Astrocyte (in vitro differentiated cells and primary cell): Measurements from ENCODE around the gene MTO1. TPM values are rescaled to one million over a fixed set of nuclear protein-coding genes. Genes with fewer than 3 reads are reported as not detected.
A peak's percentile ranks its signal among the peaks of the same experiment; 100 is the strongest.

Experiments used
- DNase-seq: peaks from one replicate; pipeline ENCODE4 v3.0.0-alpha.2; 2010; ENCODE audit warnings: low read depth
- FAIRE-seq: peaks from 2 replicates; lab custom pipeline; 2011; peaks lifted over from hg19 to GRCh38; lab: Jason Lieb, UNC
- H2AFZ ChIP-seq: 2 replicates; pipeline ENCODE4 v1.6.0; 2012; ENCODE audit warnings: low read depth, low read length, inconsistent platforms
- H3K27ac ChIP-seq: 2 replicates; pipeline ENCODE4 v1.5.1; 2011; ENCODE audit warnings: low read depth, low read length, inconsistent platforms
- H3K27me3 ChIP-seq: 2 replicates; pipeline ENCODE4 v1.6.0; 2011; ENCODE audit warnings: low read length, inconsistent platforms; ENCODE audit not compliant: insufficient read depth
- H3K36me3 ChIP-seq: 2 replicates; pipeline ENCODE4 v1.5.1; 2011; ENCODE audit warnings: low read length, inconsistent platforms; ENCODE audit not compliant: insufficient read depth
- H3K4me1 ChIP-seq: 2 replicates; pipeline ENCODE4 v1.5.1; 2011; ENCODE audit warnings: low read length, inconsistent platforms; ENCODE audit not compliant: insufficient read depth
- H3K4me2 ChIP-seq: 2 replicates; pipeline ENCODE4 v1.6.0; 2012; ENCODE audit warnings: low read length, inconsistent platforms
- H3K4me3 ChIP-seq: 2 replicates; pipeline ENCODE4 v1.5.1; 2011; ENCODE audit warnings: low read depth, mild to moderate bottlenecking, low read length, inconsistent platforms; ENCODE audit not compliant: insufficient read depth
- H3K79me2 ChIP-seq: 2 replicates; pipeline ENCODE4 v1.6.0; 2012; ENCODE audit warnings: mild to moderate bottlenecking, low read length, inconsistent platforms; ENCODE audit not compliant: insufficient read depth
- H3K9ac ChIP-seq: 2 replicates; pipeline ENCODE4 v1.6.0; 2012; ENCODE audit warnings: mild to moderate bottlenecking, low read length, inconsistent platforms
- H3K9me3 ChIP-seq: 2 replicates; pipeline ENCODE4 v1.5.1; 2012; ENCODE audit warnings: low read depth, mild to moderate bottlenecking, low read length, inconsistent platforms; ENCODE audit not compliant: insufficient read depth
- H4K20me1 ChIP-seq: 2 replicates; pipeline ENCODE4 v1.6.0; 2012; ENCODE audit warnings: low read length, inconsistent platforms; ENCODE audit not compliant: insufficient read depth
- H3K27ac Mint-ChIP-seq: one replicate; pipeline ENCODE4 v1.8.0; 2021; ENCODE audit warnings: mild to moderate bottlenecking, mixed read lengths; ENCODE audit not compliant: unreplicated experiment
- H3K27me3 Mint-ChIP-seq: one replicate; pipeline ENCODE4 v1.8.0; 2021; ENCODE audit warnings: low read depth, mixed read lengths; ENCODE audit not compliant: unreplicated experiment
- H3K36me3 Mint-ChIP-seq: one replicate; pipeline ENCODE4 v1.8.0; 2021; ENCODE audit warnings: low read depth, mixed read lengths; ENCODE audit not compliant: unreplicated experiment
- H3K4me1 Mint-ChIP-seq: one replicate; pipeline ENCODE4 v1.8.0; 2021; ENCODE audit warnings: low read depth, mixed read lengths; ENCODE audit not compliant: unreplicated experiment
- H3K4me3 Mint-ChIP-seq: one replicate; pipeline ENCODE4 v1.8.0; 2021; ENCODE audit warnings: mild to moderate bottlenecking, moderate library complexity, mixed read lengths; ENCODE audit not compliant: unreplicated experiment
- H3K9me3 Mint-ChIP-seq: one replicate; pipeline ENCODE4 v1.8.0; 2021; ENCODE audit warnings: mild to moderate bottlenecking, mixed read lengths; ENCODE audit not compliant: unreplicated experiment
- CTCF ChIP-seq: IDR thresholded peaks from 2 replicates; pipeline ENCODE4 v1.5.1; 2011; ENCODE audit warnings: low read depth, mild to moderate bottlenecking, inconsistent platforms, low read length, moderate library complexity; ENCODE audit not compliant: insufficient read depth
- EZH2 ChIP-seq: IDR thresholded peaks from 2 replicates; pipeline ENCODE4 v1.6.1; 2012; ENCODE audit warnings: mild to moderate bottlenecking, low read length, inconsistent platforms; ENCODE audit not compliant: insufficient read depth
- total RNA-seq: library from RNA; stranded (reverse); gene quantifications from 2 replicates; pipeline ENCODE4 v1.2.1, GENCODE V29; 2021

The MTO1 gene
- total RNA-seq, 1 donor from 2014 or later: 17.6 TPM

- FAIRE-seq (no peak), DNase-seq (no peak)
- H3K9ac ChIP-seq: no peak overlapping the region
- Mint-ChIP-seq H3K9me3 (no peaks in the 10 kb centered on the region), H3K36me3 (peaks cover under 1% of the 10 kb centered on the region), H3K4me1 (no peaks in the 10 kb centered on the region), H3K4me3 (no peak overlapping the region), H3K27ac (no peak overlapping the region), H3K27me3 (no peaks in the 10 kb centered on the region)
- H2AFZ ChIP-seq: no peak overlapping the region
- no peaks in the 10 kb centered on the region for H3K79me2 ChIP-seq
- H3K27me3 ChIP-seq: no peaks in the 10 kb centered on the region
- H3K4me2 ChIP-seq: no peak overlapping the region
- no peaks in the 10 kb centered on the region for H3K36me3 ChIP-seq
- H3K4me1 ChIP-seq: no peaks in the 10 kb centered on the region
- TF ChIP-seq EZH2: no peak
- TF ChIP-seq CTCF: no peak
- peaks cover 21% of the 10 kb centered on the region for H4K20me1 ChIP-seq
- H3K9me3 ChIP-seq: no peaks in the 10 kb centered on the region
- H3K4me3 ChIP-seq: no peak overlapping the region
- no peak overlapping the region for H3K27ac ChIP-seq
Measured at GRCh38 chr6:73509851-73510250, 48.3 kb downstream of the MTO1 start.

- H3K36me3 Mint-ChIP-seq: peaks cover 20% of the 10 kb centered on the region
- Histone ChIP-seq H3K4me2 (no peak overlapping the region), H3K4me1 (peaks cover under 1% of the 10 kb centered on the region), H4K20me1 (peaks cover 40% of the 10 kb centered on the region), H3K79me2 (peaks cover 7% of the 10 kb centered on the region), H3K27me3 (no peaks in the 10 kb centered on the region), H3K9me3 (no peaks in the 10 kb centered on the region), H3K36me3 (peaks cover 18% of the 10 kb centered on the region), H2AFZ (no peak overlapping the region), H3K4me3 (no peak overlapping the region), H3K27ac (no peak overlapping the region), H3K9ac (no peak overlapping the region)
- TF ChIP-seq EZH2 (no peak), CTCF (no peak)
- peaks cover 4% of the 10 kb centered on the region for H3K4me1 Mint-ChIP-seq
- H3K27me3 Mint-ChIP-seq: no peaks in the 10 kb centered on the region
- no peak overlapping the region for H3K27ac Mint-ChIP-seq
- FAIRE-seq (no peak), DNase-seq (no peak)
- no peak overlapping the region for H3K4me3 Mint-ChIP-seq
- H3K9me3 Mint-ChIP-seq: no peaks in the 10 kb centered on the region
Measured at GRCh38 chr6:73511796-73512195, 50.3 kb downstream of the MTO1 start.

- no peak overlapping the region for H2AFZ ChIP-seq
- peaks cover 21% of the 10 kb centered on the region for H3K79me2 ChIP-seq
- H3K36me3 ChIP-seq: peaks cover 27% of the 10 kb centered on the region
- no peak overlapping the region for H3K9ac ChIP-seq
- no peak overlapping the region for H3K4me2 ChIP-seq
- H3K27ac Mint-ChIP-seq: peak overlapping the region; percentile 7
- peaks cover 55% of the 10 kb centered on the region for H4K20me1 ChIP-seq
- FAIRE-seq (no peak), DNase-seq (no peak)
- H3K4me3 Mint-ChIP-seq: no peak overlapping the region
- H3K4me1 ChIP-seq: peaks cover 6% of the 10 kb centered on the region
- TF ChIP-seq CTCF (no peak), EZH2 (no peak)
- no peaks in the 10 kb centered on the region for H3K9me3 ChIP-seq
- H3K27me3 Mint-ChIP-seq: no peaks in the 10 kb centered on the region
- H3K9me3 Mint-ChIP-seq: no peaks in the 10 kb centered on the region
- no peak overlapping the region for H3K27ac ChIP-seq
- H3K4me1 Mint-ChIP-seq: peaks cover 9% of the 10 kb centered on the region
- peaks cover 32% of the 10 kb centered on the region for H3K36me3 Mint-ChIP-seq
- no peak overlapping the region for H3K4me3 ChIP-seq
- H3K27me3 ChIP-seq: no peaks in the 10 kb centered on the region
Measured at GRCh38 chr6:73513496-73513854, 51.9 kb downstream of the MTO1 start.
